SU-DHL-6 (cell line): ENCODE measurements around the gene NUBP2.

Experiments
- H2AFZ ChIP-seq: fragments of 200-600 bp; sonication (generic); 2 replicates; pipeline ENCODE4 v1.6.1; 2014; ENCODE audit warnings: low read depth, mild to moderate bottlenecking, moderate library complexity, mixed read lengths, antibody characterized with exemption, low read length; ENCODE audit not compliant: severe bottlenecking
- H3F3A ChIP-seq: fragments of 200-600 bp; shearing (Covaris generic); 2 replicates; pipeline ENCODE4 v1.6.0; 2016; ENCODE audit warnings: antibody characterized with exemption, mild to moderate bottlenecking; ENCODE audit not compliant: insufficient read depth
- H3K27ac ChIP-seq: fragments of 200-600 bp; sonication (generic); 2 replicates; pipeline ENCODE4 v1.5.1; 2016; ENCODE audit warnings: low read depth, mild to moderate bottlenecking, low read length, moderate library complexity, mixed read lengths
- H3K27me3 ChIP-seq: fragments of 200-600 bp; sonication (generic), shearing (Covaris generic); 2 replicates; pipeline ENCODE4 v1.6.0; 2014; ENCODE audit warnings: mild to moderate bottlenecking, low read length
- H3K36me3 ChIP-seq: fragments of 200-600 bp; sonication (generic); 2 replicates; pipeline ENCODE4 v1.6.1; 2014; ENCODE audit warnings: mild to moderate bottlenecking, low read length, mixed read lengths
- H3K4me2 ChIP-seq: fragments of 300-600, 200-600 bp; shearing (Covaris generic), sonication (generic); 2 replicates; pipeline ENCODE4 v1.6.0; 2014; ENCODE audit warnings: low read length, low read depth, mild to moderate bottlenecking; ENCODE audit not compliant: poor library complexity, severe bottlenecking
- H3K4me3 ChIP-seq: fragments of 200-600 bp; sonication (generic); 2 replicates; pipeline ENCODE4 v1.5.1; 2014; ENCODE audit warnings: antibody characterized with exemption, low read length, mild to moderate bottlenecking, mixed read lengths; ENCODE audit not compliant: insufficient read depth, poor library complexity, severe bottlenecking
- H3K79me2 ChIP-seq: fragments of 200-600 bp; sonication (generic); 2 replicates; pipeline ENCODE4 v1.6.1; 2014; ENCODE audit warnings: mild to moderate bottlenecking, low read length, moderate library complexity; ENCODE audit not compliant: insufficient read depth
- H3K9ac ChIP-seq: fragments of 200-600 bp; sonication (generic); 2 replicates; pipeline ENCODE4 v1.7.0; 2014; ENCODE audit warnings: mild to moderate bottlenecking, low read length
- H3K9me2 ChIP-seq: fragments of 200-600 bp; sonication (generic); replicated peaks from 2 replicates; pipeline ENCODE4 v1.6.1; 2014; ENCODE audit warnings: low read length; ENCODE audit not compliant: insufficient read depth
- H3K9me3 ChIP-seq: fragments of 200-600 bp; sonication (generic); 2 replicates; pipeline ENCODE4 v1.6.1; 2014; ENCODE audit warnings: low read length, mixed read lengths; ENCODE audit not compliant: insufficient read depth
- H4K20me1 ChIP-seq: fragments of 200-600 bp; sonication (generic); 2 replicates; pipeline ENCODE4 v1.6.1; 2014; ENCODE audit warnings: low read depth, mild to moderate bottlenecking, antibody characterized with exemption, low read length, moderate library complexity, mixed read lengths
- EZH2phosphoT487 ChIP-seq: fragments of 200-600 bp; sonication (generic), shearing (Covaris generic); conservative IDR thresholded peaks from 2 replicates; pipeline ENCODE4 v1.6.1; 2018; ENCODE audit warnings: mild to moderate bottlenecking, antibody characterized with exemption, low read length, moderate library complexity, mixed read lengths
- TF ChIP-seq, protein P1 (sequence below): fragments of 200-600 bp; sonication (generic); IDR thresholded peaks from one replicate; pipeline ENCODE4 v1.5.1; 2017; ENCODE audit warnings: antibody characterized with exemption, mild to moderate bottlenecking, low read length, moderate library complexity; ENCODE audit not compliant: insufficient read depth, poor library complexity, severe bottlenecking

Gene NUBP2

DNA sequence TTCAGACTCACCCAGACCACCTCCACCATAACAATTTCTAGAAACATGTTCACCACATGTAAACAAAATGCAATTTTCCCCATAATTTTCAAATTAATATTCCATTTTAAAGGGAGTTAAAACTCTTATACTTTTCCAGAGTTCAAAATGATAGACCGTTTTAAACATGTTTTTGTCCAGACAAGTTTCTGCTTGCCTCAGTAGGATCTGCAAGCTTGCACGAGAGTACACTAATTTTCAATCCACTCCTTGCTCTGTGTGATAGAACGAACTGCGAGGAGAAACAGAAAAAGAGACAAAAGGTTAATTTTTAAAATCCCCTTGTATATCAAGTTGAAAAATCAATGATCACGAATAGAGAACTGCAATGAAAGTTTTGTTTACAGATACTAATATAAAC, 51.3 kb downstream of the NUBP2 start:
- no peak overlapping the region for H2AFZ ChIP-seq
- no peaks in the 10 kb centered on the region for H3K27me3 ChIP-seq
- H3K9ac ChIP-seq: no peak overlapping the region
- H3K4me3 ChIP-seq: no peak overlapping the region
- no peaks in the 10 kb centered on the region for H3K79me2 ChIP-seq
- H3F3A ChIP-seq: 0 out of 2 replicates have a peak, but pooled peaks cover 4% of the 10 kb centered on the region
- no peak overlapping the region for H3K27ac ChIP-seq
- no peaks in the 10 kb centered on the region for H3K9me2 ChIP-seq
- H4K20me1 ChIP-seq: 0 out of 2 replicates have a peak, but pooled peaks cover 3% of the 10 kb centered on the region
- H3K36me3 ChIP-seq: no peaks in the 10 kb centered on the region
- TF ChIP-seq EZH2phosphoT487: no peak
- TF ChIP-seq, protein P1, sequence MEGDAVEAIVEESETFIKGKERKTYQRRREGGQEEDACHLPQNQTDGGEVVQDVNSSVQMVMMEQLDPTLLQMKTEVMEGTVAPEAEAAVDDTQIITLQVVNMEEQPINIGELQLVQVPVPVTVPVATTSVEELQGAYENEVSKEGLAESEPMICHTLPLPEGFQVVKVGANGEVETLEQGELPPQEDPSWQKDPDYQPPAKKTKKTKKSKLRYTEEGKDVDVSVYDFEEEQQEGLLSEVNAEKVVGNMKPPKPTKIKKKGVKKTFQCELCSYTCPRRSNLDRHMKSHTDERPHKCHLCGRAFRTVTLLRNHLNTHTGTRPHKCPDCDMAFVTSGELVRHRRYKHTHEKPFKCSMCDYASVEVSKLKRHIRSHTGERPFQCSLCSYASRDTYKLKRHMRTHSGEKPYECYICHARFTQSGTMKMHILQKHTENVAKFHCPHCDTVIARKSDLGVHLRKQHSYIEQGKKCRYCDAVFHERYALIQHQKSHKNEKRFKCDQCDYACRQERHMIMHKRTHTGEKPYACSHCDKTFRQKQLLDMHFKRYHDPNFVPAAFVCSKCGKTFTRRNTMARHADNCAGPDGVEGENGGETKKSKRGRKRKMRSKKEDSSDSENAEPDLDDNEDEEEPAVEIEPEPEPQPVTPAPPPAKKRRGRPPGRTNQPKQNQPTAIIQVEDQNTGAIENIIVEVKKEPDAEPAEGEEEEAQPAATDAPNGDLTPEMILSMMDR: no peak
- no peaks in the 10 kb centered on the region for H3K9me3 ChIP-seq
- H3K4me2 ChIP-seq: no peak overlapping the region
